Measurements from ENCODE around the gene ZMYND19.

Gene ZMYND19

DNA sequence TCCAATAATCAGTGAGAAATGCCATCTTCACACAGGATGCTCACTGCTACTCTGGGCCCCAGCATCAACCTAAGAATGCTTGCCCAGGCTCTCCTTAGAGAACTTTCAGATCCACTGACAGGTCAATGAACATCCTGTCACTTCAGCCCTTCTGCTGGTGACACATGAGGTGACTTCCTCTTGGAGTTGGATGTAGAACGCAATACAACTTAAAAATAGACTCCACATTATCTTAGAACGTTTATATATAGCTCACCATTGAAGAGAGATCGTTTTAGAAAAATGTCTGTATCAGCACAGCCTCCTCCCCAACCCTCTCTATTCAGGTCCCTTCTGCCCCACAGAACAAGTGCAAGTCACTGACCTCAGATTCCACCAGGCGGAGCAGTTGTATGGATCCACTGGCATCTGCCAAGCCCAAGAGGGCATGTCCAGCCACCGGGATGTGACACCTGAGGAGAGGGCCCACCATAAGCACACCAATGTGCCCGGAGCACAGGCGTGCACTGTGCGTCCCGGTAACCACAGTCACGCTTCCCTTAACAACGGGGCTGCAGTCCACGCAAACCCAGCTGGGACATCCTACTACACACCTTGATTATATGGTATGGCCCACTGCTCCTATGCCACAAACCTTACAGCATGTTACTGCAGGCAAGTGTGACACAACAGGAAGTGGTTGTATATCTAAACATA, 14.4 kb downstream of the ZMYND19 start:
- CTCF ChIA-PET, result interaction anchor here (0.6 kb wide), 1 partner anchor 778 kb away, joined by 3 read pairs; no protein-coding TSS in a partner anchor
- Histone ChIP-seq H3K4me3 (ENCODE audit: low read depth, low read length) (no peak overlapping the region), H3K36me3 (ENCODE audit: control insufficient read depth in 2 of 2, insufficient read depth in 1 of 2, low read length in 2 of 2) (peaks cover 18 to 61% of the 10 kb centered on the region in 2 experiments), H3K4me1 (ENCODE audit: control insufficient read depth, insufficient read depth, low read length) (no peaks in the 10 kb centered on the region; the same call in 1 of the 2 replicates), H3K27ac (ENCODE audit: extremely low read depth, low read depth, low read length) (no peak overlapping the region), H3K9me3 (ENCODE audit: control insufficient read depth, insufficient read depth, low read depth, low read length) (no peaks in the 10 kb centered on the region)
- TF ChIP-seq ZNF658 (tag by site-specific recombination; IDR thresholded peaks at IDR 0.05) (no peak), ZNF776 (tag by site-specific recombination; IDR thresholded peaks at IDR 0.05; ENCODE audit: borderline replicate concordance) (no peak), OSR2 (tag by site-specific recombination; IDR thresholded peaks at IDR 0.05) (no peak), ZNF132 (tag by site-specific recombination; IDR thresholded peaks at IDR 0.05; ENCODE audit: borderline replicate concordance) (no peak), ZNF660 (tag by site-specific recombination; IDR thresholded peaks at IDR 0.05) (no peak), REPIN1 (tag by site-specific recombination; IDR thresholded peaks at IDR 0.05; ENCODE audit: low read depth) (no peak), GLI4 (tag by site-specific recombination; IDR thresholded peaks at IDR 0.05) (no peak), ZNF175 (tag by site-specific recombination; IDR thresholded peaks at IDR 0.05) (no peak), ZBTB7A (tag by site-specific recombination; IDR thresholded peaks at IDR 0.05; ENCODE audit: low read depth) (no peak), WT1 (tag by site-specific recombination; IDR thresholded peaks at IDR 0.05) (no peak), ZIC2 (tag by site-specific recombination; IDR thresholded peaks at IDR 0.05) (no peak), ZNF121 (tag by site-specific recombination; IDR thresholded peaks at IDR 0.05) (no peak), ZNF830 (tag by site-specific recombination; IDR thresholded peaks at IDR 0.05; ENCODE audit: low read depth) (no peak), ZNF302 (tag by site-specific recombination; IDR thresholded peaks at IDR 0.05; ENCODE audit: low read depth) (no peak), ZNF792 (tag by site-specific recombination; IDR thresholded peaks at IDR 0.05) (no peak), SCRT1 (tag by site-specific recombination; IDR thresholded peaks at IDR 0.05; ENCODE audit: borderline replicate concordance) (no peak), ZNF629 (tag by site-specific recombination; IDR thresholded peaks at IDR 0.05) (no peak)
- TF ChIP-seq, protein P1, sequence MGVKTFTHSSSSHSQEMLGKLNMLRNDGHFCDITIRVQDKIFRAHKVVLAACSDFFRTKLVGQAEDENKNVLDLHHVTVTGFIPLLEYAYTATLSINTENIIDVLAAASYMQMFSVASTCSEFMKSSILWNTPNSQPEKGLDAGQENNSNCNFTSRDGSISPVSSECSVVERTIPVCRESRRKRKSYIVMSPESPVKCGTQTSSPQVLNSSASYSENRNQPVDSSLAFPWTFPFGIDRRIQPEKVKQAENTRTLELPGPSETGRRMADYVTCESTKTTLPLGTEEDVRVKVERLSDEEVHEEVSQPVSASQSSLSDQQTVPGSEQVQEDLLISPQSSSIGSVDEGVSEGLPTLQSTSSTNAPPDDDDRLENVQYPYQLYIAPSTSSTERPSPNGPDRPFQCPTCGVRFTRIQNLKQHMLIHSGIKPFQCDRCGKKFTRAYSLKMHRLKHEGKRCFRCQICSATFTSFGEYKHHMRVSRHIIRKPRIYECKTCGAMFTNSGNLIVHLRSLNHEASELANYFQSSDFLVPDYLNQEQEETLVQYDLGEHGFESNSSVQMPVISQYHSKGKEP (tag by site-specific recombination; IDR thresholded peaks at IDR 0.05), result no peak
- TF ChIP-seq, protein P2, sequence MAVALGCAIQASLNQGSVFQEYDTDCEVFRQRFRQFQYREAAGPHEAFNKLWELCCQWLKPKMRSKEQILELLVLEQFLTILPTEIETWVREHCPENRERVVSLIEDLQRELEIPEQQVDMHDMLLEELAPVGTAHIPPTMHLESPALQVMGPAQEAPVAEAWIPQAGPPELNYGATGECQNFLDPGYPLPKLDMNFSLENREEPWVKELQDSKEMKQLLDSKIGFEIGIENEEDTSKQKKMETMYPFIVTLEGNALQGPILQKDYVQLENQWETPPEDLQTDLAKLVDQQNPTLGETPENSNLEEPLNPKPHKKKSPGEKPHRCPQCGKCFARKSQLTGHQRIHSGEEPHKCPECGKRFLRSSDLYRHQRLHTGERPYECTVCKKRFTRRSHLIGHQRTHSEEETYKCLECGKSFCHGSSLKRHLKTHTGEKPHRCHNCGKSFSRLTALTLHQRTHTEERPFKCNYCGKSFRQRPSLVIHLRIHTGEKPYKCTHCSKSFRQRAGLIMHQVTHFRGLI (tag by site-specific recombination; IDR thresholded peaks at IDR 0.05), result no peak
- POLR2A ChIA-PET, result no interaction called here

DNA sequence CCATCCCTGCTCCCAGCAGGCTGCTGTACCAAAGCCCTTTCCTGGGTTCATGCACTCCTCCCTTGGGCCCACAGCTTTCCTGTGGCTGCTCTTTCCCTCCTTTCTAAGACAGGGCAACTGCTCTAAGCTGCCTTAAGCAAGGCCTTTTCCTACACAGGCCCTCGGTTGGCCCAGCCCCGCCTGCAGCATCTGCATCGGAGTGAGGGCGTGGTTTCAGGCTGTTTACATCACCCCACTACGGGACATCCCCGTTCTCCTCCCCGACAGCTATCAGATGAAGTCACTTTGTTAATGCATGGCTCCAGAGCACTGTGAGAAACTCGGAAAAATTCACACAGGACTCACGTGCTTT, 15.0 kb downstream of the ZMYND19 start:
- peaks cover 18 to 61% of the 10 kb centered on the region in 2 experiments for H3K36me3 ChIP-seq (ENCODE audit: control insufficient read depth in 2 of 2, insufficient read depth in 1 of 2, low read length in 2 of 2)
- CTCF ChIA-PET, result no interaction called here
- TF ChIP-seq, protein P3, sequence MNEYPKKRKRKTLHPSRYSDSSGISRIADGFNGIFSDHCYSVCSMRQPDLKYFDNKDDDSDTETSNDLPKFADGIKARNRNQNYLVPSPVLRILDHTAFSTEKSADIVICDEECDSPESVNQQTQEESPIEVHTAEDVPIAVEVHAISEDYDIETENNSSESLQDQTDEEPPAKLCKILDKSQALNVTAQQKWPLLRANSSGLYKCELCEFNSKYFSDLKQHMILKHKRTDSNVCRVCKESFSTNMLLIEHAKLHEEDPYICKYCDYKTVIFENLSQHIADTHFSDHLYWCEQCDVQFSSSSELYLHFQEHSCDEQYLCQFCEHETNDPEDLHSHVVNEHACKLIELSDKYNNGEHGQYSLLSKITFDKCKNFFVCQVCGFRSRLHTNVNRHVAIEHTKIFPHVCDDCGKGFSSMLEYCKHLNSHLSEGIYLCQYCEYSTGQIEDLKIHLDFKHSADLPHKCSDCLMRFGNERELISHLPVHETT (tag by site-specific recombination; IDR thresholded peaks at IDR 0.05), result no peak
- TF ChIP-seq, protein P4, sequence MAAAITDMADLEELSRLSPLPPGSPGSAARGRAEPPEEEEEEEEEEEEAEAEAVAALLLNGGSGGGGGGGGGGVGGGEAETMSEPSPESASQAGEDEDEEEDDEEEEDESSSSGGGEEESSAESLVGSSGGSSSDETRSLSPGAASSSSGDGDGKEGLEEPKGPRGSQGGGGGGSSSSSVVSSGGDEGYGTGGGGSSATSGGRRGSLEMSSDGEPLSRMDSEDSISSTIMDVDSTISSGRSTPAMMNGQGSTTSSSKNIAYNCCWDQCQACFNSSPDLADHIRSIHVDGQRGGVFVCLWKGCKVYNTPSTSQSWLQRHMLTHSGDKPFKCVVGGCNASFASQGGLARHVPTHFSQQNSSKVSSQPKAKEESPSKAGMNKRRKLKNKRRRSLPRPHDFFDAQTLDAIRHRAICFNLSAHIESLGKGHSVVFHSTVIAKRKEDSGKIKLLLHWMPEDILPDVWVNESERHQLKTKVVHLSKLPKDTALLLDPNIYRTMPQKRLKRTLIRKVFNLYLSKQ (tag by site-specific recombination; IDR thresholded peaks at IDR 0.05; ENCODE audit: borderline replicate concordance), result no peak
- TF ChIP-seq ZNF560 (tag by site-specific recombination; IDR thresholded peaks at IDR 0.05; ENCODE audit: borderline replicate concordance), result no peak
- no peak for TF ChIP-seq ZFP3 (tag by site-specific recombination; IDR thresholded peaks at IDR 0.05; ENCODE audit: low read depth)
- TF ChIP-seq GLI4 (tag by site-specific recombination; IDR thresholded peaks at IDR 0.05), result no peak
- TF ChIP-seq YY1 (tag by site-specific recombination; IDR thresholded peaks at IDR 0.05), result no peak
- TF ChIP-seq OVOL3 (tag by site-specific recombination; IDR thresholded peaks at IDR 0.05), result no peak
- TF ChIP-seq ZNF274 (IDR thresholded peaks at IDR 0.05; ENCODE audit: low read length), result no peak
- no peak for TF ChIP-seq ZNF274 (tag by site-specific recombination; IDR thresholded peaks at IDR 0.05; ENCODE audit: borderline replicate concordance)
- no peak for TF ChIP-seq ZNF558 (tag by site-specific recombination; IDR thresholded peaks at IDR 0.05)
- TF ChIP-seq, protein P5, sequence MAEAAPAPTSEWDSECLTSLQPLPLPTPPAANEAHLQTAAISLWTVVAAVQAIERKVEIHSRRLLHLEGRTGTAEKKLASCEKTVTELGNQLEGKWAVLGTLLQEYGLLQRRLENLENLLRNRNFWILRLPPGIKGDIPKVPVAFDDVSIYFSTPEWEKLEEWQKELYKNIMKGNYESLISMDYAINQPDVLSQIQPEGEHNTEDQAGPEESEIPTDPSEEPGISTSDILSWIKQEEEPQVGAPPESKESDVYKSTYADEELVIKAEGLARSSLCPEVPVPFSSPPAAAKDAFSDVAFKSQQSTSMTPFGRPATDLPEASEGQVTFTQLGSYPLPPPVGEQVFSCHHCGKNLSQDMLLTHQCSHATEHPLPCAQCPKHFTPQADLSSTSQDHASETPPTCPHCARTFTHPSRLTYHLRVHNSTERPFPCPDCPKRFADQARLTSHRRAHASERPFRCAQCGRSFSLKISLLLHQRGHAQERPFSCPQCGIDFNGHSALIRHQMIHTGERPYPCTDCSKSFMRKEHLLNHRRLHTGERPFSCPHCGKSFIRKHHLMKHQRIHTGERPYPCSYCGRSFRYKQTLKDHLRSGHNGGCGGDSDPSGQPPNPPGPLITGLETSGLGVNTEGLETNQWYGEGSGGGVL (tag by site-specific recombination; IDR thresholded peaks at IDR 0.05), result no peak

More for the DNA sequence above, 15.0 kb downstream of the ZMYND19 start:
- no peak overlapping the region for H3K27ac ChIP-seq (ENCODE audit: extremely low read depth, low read depth, low read length)
- H3K4me1 ChIP-seq (ENCODE audit: control insufficient read depth, insufficient read depth, low read length), result no peaks in the 10 kb centered on the region; the same call in 1 of the 2 replicates
- no peak overlapping the region for H3K4me3 ChIP-seq (ENCODE audit: low read depth, low read length)
- POLR2A ChIA-PET, result no interaction called here
- H3K9me3 ChIP-seq (ENCODE audit: control insufficient read depth, insufficient read depth, low read depth, low read length), result no peaks in the 10 kb centered on the region

Measured in HEK293 (cell line).